DMS53 (cell line): ENCODE data around the gene LINC01488.
A peak's percentile ranks its signal among the peaks of the same experiment; 100 is the strongest.

ENCODE experiments used
- DNase-seq: peaks from one replicate; lab custom pipeline; 2025; lab: John Stamatoyannopoulos, UW

Gene LINC01488

DNA sequence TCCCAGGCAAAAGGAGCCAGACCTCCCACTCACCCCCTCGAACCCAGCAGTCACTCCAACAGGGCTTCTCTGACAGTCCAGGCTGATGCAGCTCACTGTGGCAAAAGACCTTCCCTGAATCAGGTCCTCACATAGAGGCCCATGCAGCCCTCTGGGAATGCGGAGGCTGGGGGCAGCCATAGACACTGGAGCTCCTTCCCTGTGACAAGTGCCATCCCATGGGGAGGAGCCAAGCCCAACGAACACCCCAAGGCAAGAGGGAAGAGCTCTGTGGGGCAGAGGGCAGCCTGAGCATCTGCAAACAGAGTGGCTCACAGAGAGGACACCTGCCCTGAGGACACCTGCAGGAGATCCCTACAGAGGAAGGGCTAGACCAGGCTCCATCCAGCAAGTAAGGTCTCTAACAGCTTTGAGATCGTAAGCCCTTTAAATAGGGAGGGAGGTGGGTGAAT, at the start of gene LINC01488:
Gene LINC01488 (plus strand): TSS at position 271 of the 452 bp plus-strand sequence.
- DNase-seq, result no peak

GRCh38 chr11:69431893-69432738, 49.3 kb upstream of the LINC01488 start:
- DNase-seq, result no peak

- DNase-seq, result no peak
These were observed 47.7 kb upstream of the LINC01488 start for GRCh38 chr11:69433741-69434140.

- no peak for DNase-seq
These were observed 47.0 kb upstream of the LINC01488 start for GRCh38 chr11:69434471-69434931.

GRCh38 chr11:69435161-69435986, 46.1 kb upstream of the LINC01488 start:
- DNase-seq, result no peak

- DNase-seq, result no peak
These were observed 45.2 kb upstream of the LINC01488 start for GRCh38 chr11:69436041-69436982.

DNA sequence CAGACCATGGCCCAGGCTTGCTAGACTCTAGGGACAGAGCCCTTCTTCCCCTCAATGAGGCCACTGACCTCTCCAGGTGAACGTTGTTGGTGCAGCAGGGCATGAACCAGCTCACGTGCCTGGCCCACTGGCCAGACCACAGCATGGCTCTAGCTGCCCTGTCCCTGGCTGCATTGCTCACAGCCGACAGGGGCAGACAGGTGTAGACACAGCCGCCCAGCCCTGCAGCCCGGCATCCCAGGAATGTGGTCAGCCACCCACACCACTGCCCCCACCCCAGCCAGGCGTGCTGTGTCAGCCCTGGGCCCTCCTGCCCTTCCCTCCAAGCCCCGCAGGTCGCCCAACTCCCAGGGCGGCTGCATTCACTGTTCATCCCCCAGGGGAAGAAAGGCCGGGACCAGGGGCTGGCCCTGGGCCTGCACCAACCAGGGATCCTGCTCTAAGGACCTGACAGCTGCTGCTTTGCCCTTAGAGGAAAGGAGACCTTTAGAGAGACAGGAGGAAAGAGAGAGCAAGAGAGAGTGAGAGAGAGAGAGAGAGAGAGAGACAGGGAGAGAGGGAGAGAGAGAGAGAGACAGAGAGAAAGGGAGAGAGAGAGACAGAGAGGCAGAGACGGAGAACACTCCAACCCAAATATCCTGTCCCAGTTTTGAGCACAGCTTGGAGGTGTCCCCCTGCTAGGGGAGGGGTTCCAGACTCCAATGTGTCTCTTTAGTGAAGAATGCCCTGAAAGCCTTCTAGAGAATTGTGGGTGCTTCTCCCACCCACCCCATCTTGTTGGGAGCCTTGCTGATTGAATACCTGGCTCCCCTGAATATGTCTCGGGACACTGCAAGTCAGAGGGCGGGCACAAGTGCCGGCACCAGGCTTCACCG, 44.2 kb upstream of the LINC01488 start:
- DNase-seq, result no peak

DNA sequence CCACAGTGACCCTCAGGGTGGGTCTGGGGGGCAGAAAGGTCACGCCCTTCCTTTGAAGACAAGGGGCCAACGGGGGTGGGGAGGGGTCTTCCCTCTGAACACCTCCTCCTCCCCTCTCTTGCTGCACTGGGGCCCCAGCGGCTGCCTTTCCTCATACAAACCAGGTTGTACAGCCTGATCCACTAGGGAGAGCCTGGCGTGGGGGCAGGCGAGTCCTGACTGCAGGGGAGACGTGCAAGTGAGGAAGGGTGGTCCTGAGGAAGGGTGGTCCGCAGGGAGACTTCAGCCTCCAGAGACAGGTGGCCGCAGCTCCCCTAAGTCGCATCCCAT, 43.6 kb upstream of the LINC01488 start:
- DNase-seq, result no peak

- DNase-seq, result no peak
These were observed 43.1 kb upstream of the LINC01488 start for GRCh38 chr11:69438286-69438920.

DNA sequence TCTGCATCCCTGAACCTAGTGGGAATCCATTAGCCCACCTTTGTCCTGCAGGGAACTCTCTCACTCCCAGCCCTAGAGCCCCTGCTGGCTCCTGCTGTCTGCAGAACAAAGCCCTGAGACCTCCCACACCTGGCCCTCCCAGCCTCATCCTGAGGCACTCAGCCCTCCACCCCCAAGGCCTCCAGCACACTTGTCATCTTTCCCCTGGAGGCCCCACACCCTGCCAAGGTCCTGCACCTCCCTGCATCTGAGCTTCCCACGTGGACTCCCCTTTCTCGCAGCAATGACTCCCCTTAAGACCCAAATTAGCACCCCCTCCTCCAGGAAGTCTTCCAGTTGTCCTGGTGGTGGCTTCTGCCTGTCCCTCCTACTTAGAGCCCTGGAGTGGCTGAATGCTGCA, 42.3 kb upstream of the LINC01488 start:
- DNase-seq, result no peak

DNA sequence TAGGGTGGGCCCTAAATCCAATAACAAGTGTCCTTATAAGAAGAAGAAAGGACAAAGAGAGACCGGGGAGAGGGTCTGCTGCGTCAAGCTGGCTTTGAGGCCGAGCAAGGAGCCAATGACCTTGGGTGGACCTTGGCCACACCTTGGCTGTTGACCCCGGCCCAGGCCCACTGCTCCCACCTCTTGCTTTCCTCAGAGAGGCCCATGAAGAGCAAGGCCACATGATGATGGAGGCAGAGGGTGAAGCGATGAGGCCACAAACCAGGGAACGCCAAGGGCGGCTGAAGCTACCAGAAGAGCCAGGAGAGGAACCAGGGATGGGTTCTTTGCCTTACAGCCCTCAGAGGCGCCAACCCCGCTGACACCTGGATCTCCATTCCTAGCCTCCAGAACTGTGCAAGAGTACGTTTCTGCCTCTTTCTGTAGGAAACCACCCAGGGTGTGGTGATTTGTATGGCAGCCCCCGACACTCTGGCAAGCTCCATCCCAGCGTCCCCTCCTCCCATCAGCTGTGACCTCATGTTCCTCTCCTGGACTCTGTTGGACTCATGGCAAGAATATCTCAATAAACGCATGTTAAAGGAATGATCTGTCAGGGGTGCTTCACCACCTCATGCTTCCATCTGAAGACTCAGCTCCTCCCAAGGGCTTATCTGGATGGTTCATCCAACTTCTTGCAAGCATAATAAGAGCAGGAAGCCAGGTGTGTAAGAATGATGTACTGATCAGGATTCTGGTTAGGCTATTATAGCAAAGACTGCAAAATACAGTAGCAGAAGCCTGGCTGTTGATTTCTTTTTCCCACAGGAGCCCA, 41.6 kb upstream of the LINC01488 start:
- no peak for DNase-seq

DNA sequence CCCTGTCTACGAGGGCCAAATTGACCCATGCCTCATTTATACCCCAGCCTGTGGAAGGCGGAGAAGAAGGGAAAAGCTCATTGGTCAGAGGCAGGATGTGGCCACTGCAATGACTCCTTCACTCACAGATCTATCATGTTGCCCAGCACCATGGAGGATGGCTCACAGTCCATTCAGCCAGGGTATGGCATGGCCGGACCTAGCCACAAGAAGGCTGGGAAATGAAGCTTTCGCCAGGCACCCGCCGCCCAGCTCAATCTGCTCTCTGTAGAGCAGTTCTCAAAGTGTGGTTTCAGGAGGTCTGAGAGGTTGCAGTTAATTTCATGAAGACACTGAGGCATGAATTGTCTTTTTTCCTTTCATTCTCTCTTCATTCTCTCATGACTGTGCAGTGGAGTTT, 40.6 kb upstream of the LINC01488 start:
- DNase-seq, result no peak

- DNase-seq, result no peak
These were observed 39.3 kb upstream of the LINC01488 start for GRCh38 chr11:69442012-69442806.

- DNase-seq, result peak; percentile 17
These were observed 38.7 kb upstream of the LINC01488 start for GRCh38 chr11:69442807-69443137.

DNA sequence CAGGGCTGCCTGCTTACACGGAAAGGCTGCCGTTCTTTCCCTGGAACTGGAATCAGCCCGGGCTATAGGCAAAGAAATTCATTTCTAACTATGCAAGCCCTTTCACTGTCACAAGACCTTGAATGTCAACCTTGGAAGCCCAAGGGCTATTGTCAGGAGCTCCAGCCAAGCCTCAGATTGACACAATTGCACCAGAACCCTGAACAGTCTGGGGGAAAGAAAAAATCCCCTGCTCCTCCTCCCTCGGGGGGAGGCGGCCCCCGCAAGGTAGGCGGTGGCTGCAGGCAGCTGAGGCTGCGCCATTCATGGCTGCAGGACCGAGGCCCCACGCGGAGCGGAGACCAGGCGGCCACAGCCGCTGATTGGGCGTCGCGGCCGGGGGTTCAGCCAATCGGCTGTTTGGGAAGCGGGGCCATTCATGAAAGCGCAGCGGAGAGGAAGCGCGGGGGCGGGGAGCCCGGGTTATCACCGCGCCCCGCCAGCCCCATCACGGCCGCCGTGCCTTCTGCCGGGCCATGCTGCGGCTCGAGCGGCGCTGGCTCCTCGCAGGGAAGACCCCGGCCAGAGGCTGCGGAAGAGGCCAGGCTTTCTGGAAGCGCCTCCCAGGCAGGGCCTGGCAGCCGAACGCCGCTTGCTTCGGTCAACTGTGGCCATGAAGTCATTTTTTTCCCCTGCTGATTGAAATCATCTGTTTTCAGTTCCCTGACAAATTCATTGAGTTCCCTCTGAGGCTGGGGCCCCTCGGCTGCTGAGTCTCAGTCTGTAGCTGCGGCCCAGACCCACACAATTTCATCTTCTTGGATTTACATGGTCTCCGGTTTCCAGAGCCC, 38.1 kb upstream of the LINC01488 start:
- DNase-seq, result no peak

GRCh38 chr11:69443968-69444364, 37.5 kb upstream of the LINC01488 start:
- no peak for DNase-seq

GRCh38 chr11:69444381-69445130, 36.9 kb upstream of the LINC01488 start:
- no peak for DNase-seq
